Smooth muscle cell (in vitro differentiated cells): ENCODE data around the gene BTNL2. TPM values are rescaled to one million over a fixed set of nuclear protein-coding genes. Genes with fewer than 3 reads are reported as not detected.

Experiments
- DNase-seq: peaks from one replicate; lab custom pipeline; 2025; ENCODE audit not compliant: unreplicated experiment; lab: John Stamatoyannopoulos, UW
- H2AFZ ChIP-seq: fragments of 200-600 bp; sonication (generic); 2 replicates; pipeline ENCODE4 v1.6.0; 2016; ENCODE audit warnings: antibody characterized with exemption, low read depth, mild to moderate bottlenecking
- H3F3A ChIP-seq: fragments of 200-600 bp; sonication (generic); 2 replicates; pipeline ENCODE4 v1.6.0; 2017; ENCODE audit warnings: antibody characterized with exemption, low read depth
- H3K27ac ChIP-seq: fragments of 200-600 bp; sonication (generic); 2 replicates; pipeline ENCODE4 v1.5.1; 2016; ENCODE audit warnings: low read depth, mild to moderate bottlenecking
- H3K27me3 ChIP-seq: fragments of 200-600 bp; sonication (generic); 2 replicates; pipeline ENCODE4 v1.6.1; 2016; ENCODE audit warnings: low read depth, mild to moderate bottlenecking
- H3K36me3 ChIP-seq: fragments of 200-600 bp; sonication (generic); 2 replicates; pipeline ENCODE4 v1.5.1; 2016; ENCODE audit warnings: low read depth
- H3K4me1 ChIP-seq: fragments of 200-600 bp; sonication (generic); 2 replicates; pipeline ENCODE4 v1.5.1; 2016; ENCODE audit warnings: low read depth
- H3K4me2 ChIP-seq: fragments of 200-600 bp; sonication (generic); 2 replicates; pipeline ENCODE4 v1.6.0; 2016; ENCODE audit warnings: mild to moderate bottlenecking
- H3K4me3 ChIP-seq: fragments of 200-600 bp; sonication (generic); 2 replicates; pipeline ENCODE4 v1.5.1; 2016; ENCODE audit warnings: mild to moderate bottlenecking
- H3K79me2 ChIP-seq: fragments of 200-600 bp; sonication (generic); 2 replicates; pipeline ENCODE4 v1.6.0; 2016; ENCODE audit warnings: low read depth, mild to moderate bottlenecking
- H3K9ac ChIP-seq: fragments of 200-600 bp; sonication (generic); 2 replicates; pipeline ENCODE4 v1.6.0; 2016; ENCODE audit warnings: low read depth
- H3K9me3 ChIP-seq: fragments of 200-600 bp; sonication (generic); replicated peaks from 2 replicates; pipeline ENCODE4 v1.5.1; 2016; ENCODE audit warnings: low read depth
- H4K20me1 ChIP-seq: fragments of 200-600 bp; sonication (generic); 2 replicates; pipeline ENCODE4 v1.6.0; 2016; ENCODE audit warnings: low read depth
- whole genome bisulfite sequencing: methylation state at CpG from one replicate; pipeline ENCODE4 v1.1.7; 2016; ENCODE audit warnings: low lambda C conversion rate; 5-methylcytosine and 5-hydroxymethylcytosine counted together
- polyA plus RNA-seq: library from polyadenylated mRNA; unstranded; fragments of >200 nt; fragmentation: Nextera tagmentation; extraction: Ambion mirVana; gene quantifications from 2 replicates; pipeline ENCODE4 v1.2.1, GENCODE V29; 2016
- total RNA-seq: library from RNA; depleted of rRNA; stranded (reverse); fragments of >200 nt; gene quantifications from 2 replicates; pipeline ENCODE4 v1.2.3, GENCODE V29; 2014
- TF ChIP-seq, protein P1 (sequence below): fragments of 200-600 bp; sonication (generic); IDR thresholded peaks from 2 replicates; pipeline ENCODE4 v1.5.1; 2017; ENCODE audit warnings: borderline replicate concordance, mild to moderate bottlenecking, antibody characterized with exemption; ENCODE audit not compliant: insufficient read depth, poor library complexity, severe bottlenecking

BTNL2 gene
- total and polyA plus RNA-seq, 2 experiments from 2014 or later: not detected

DNA sequence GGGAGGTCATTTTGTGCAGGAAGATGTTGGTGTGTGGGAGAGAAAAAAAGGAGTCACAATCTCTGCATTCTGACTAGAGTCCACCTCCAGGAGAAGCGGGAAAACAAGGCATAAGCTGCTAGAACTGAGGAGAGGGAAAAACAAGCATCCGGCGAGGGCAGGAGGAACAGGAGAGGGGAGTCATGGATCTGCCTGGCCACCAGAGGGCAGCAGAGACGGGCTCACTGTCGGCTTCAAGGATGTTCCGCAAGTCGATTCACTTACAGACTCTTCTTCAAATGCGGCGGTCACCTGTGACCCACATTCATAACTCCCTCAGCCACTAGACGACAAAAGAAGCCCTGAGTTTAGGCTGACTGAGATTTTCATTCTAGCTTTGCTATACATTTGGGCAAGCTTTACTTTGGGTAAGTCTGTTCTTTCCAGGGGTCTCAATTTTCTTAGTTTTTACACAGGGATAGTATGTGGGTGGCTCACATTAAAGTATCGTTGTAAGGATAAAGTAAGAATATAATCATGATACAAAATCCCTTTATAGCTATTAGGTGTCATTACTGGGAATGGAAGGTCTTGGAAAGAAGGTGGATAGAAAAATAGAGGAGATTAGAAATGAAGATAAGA lies 6.6 kb upstream of the BTNL2 start:
- TF ChIP-seq, protein P1, sequence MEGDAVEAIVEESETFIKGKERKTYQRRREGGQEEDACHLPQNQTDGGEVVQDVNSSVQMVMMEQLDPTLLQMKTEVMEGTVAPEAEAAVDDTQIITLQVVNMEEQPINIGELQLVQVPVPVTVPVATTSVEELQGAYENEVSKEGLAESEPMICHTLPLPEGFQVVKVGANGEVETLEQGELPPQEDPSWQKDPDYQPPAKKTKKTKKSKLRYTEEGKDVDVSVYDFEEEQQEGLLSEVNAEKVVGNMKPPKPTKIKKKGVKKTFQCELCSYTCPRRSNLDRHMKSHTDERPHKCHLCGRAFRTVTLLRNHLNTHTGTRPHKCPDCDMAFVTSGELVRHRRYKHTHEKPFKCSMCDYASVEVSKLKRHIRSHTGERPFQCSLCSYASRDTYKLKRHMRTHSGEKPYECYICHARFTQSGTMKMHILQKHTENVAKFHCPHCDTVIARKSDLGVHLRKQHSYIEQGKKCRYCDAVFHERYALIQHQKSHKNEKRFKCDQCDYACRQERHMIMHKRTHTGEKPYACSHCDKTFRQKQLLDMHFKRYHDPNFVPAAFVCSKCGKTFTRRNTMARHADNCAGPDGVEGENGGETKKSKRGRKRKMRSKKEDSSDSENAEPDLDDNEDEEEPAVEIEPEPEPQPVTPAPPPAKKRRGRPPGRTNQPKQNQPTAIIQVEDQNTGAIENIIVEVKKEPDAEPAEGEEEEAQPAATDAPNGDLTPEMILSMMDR: peak; percentile 89
- 10% methylated on average over 11 of the region's 11 CpGs for WGBS

DNA sequence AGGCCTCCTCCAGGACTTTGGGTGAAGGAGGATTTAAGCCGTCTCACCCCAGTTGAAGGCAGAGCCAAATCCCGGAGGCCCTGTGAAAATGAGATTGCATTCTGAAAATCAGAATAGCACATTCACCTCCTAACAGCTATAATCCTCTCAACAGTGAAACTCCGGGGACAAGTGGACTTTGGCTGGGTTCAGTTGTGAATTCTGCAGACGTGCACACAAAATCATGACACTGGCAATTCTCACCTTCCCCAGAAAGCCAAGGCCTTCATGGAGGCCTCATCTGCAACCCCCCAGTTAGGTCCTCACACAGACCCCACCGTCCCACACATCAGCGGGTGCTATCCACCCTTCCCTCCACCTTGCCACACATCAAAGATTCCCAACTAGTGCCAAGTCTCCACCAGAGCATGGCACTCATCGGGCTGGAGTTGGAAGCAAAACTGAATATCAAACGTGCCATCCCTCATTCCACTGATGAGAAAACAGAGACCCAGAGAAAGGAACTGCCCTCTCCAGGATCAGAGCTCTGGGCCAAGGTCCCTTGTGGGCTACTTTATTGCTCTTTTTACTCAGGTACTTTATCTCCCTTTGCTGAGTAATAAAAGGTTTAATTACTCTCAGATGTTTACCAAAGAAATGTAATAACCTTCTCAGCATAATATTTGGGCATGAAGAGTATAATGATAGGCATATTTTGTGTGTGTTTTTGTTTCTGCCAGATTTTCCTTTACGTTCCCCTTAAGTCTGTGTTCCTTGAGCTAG lies 4.8 kb upstream of the BTNL2 start:
- Histone ChIP-seq H3K79me2 (no peaks in the 10 kb centered on the region), H3F3A (no peaks in the 10 kb centered on the region), H3K36me3 (no peaks in the 10 kb centered on the region), H3K4me2 (no peak overlapping the region), H3K27me3 (peaks cover 55% of the 10 kb centered on the region), H2AFZ (no peak overlapping the region), H3K9me3 (no peaks in the 10 kb centered on the region), H3K27ac (no peak overlapping the region), H3K4me1 (no peaks in the 10 kb centered on the region), H3K9ac (no peak overlapping the region), H4K20me1 (no peaks in the 10 kb centered on the region), H3K4me3 (no peak overlapping the region)
- no peak for DNase-seq
- TF ChIP-seq, protein P1: no peak
- 87% methylated on average over 9 of the region's 9 CpGs for WGBS

More for the DNA sequence above, 6.6 kb upstream of the BTNL2 start:
- no peaks in the 10 kb centered on the region for H3F3A ChIP-seq
- H3K36me3 ChIP-seq: no peaks in the 10 kb centered on the region
- H3K4me2 ChIP-seq: no peak overlapping the region
- no peaks in the 10 kb centered on the region for H3K79me2 ChIP-seq
- H4K20me1 ChIP-seq: no peaks in the 10 kb centered on the region
- H3K9ac ChIP-seq: no peak overlapping the region
- no peak overlapping the region for H3K27ac ChIP-seq
- H3K4me1 ChIP-seq: no peaks in the 10 kb centered on the region
- H3K27me3 ChIP-seq: peaks cover 41% of the 10 kb centered on the region
- peak; percentile 36 for DNase-seq
- H3K9me3 ChIP-seq: no peaks in the 10 kb centered on the region
- H3K4me3 ChIP-seq: no peak overlapping the region
- no peak overlapping the region for H2AFZ ChIP-seq

GRCh38 chr6:32410906-32411305 lies 3.9 kb upstream of the BTNL2 start:
- Histone ChIP-seq H3K27me3 (peaks cover 60% of the 10 kb centered on the region), H3K36me3 (no peaks in the 10 kb centered on the region), H3F3A (no peaks in the 10 kb centered on the region), H3K4me2 (no peak overlapping the region), H4K20me1 (no peaks in the 10 kb centered on the region), H3K4me1 (no peaks in the 10 kb centered on the region), H3K4me3 (no peak overlapping the region), H3K9ac (no peak overlapping the region), H3K79me2 (no peaks in the 10 kb centered on the region), H3K27ac (no peak overlapping the region), H3K9me3 (no peaks in the 10 kb centered on the region), H2AFZ (no peak overlapping the region)
- 84% methylated on average over 5 of the region's 5 CpGs for WGBS
- TF ChIP-seq, protein P1: no peak
- no peak for DNase-seq

DNA sequence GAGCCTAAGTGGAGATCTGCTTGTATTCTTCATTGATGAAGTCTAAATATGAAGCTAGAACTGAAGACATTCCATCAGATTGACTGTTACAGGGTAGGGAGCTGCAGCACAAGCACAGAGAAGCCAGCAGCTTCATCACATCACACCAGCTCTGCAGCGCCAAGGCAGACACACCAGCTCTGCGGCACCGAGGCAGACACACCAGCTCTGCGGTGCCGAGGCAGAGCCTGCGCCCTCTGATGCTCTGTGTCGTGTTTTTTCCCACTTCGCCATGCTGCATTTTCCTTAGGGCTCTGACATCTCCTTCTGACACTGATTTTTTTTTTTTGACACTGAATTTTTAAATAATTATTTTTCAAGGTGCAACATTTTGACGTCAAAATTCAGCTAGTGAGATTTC lies 784 bp downstream of the BTNL2 start:
- no peaks in the 10 kb centered on the region for H3K36me3 ChIP-seq
- no peaks in the 10 kb centered on the region for H3K9me3 ChIP-seq
- no peak overlapping the region for H3K9ac ChIP-seq
- H3K4me2 ChIP-seq: no peak overlapping the region
- H3K27ac ChIP-seq: no peak overlapping the region
- no peaks in the 10 kb centered on the region for H3K4me1 ChIP-seq
- no peaks in the 10 kb centered on the region for H3K79me2 ChIP-seq
- H3K4me3 ChIP-seq: no peak overlapping the region
- H3K27me3 ChIP-seq: peaks cover 66% of the 10 kb centered on the region
- no peak for DNase-seq
- no peak overlapping the region for H2AFZ ChIP-seq
- no peaks in the 10 kb centered on the region for H3F3A ChIP-seq
- 93% methylated on average over 9 of the region's 9 CpGs for WGBS
- TF ChIP-seq, protein P1: no peak
- no peaks in the 10 kb centered on the region for H4K20me1 ChIP-seq
